Measurements from ENCODE around the gene PPP6R3. TPM values are rescaled to one million over a fixed set of nuclear protein-coding genes. Genes with fewer than 3 reads are reported as not detected.

Gene PPP6R3
- total and polyA plus RNA-seq, 2 donors (not counting 3 experiments of a cell fraction or from before 2014, with no cell fraction given) = 31.7 to 98.8 TPM

DNA sequence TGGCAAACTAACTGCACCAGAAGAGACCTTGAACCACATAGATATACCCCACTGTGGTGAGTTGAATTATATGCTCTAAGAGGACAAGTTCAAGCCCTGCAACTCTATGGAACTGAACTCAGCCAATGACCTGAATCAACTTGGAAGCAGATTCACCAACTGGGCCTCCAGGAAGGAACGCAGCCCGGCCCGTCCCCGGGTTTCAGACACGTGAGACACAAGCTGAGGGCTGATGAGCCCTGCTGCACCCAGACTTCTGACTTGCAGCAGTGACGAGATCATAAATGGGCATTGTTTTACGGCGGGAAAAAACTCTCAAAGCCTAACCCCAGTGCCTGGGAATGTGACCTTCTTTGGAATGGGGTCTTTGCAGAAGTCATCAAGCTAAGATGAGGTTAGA, 195.3 kb downstream of the PPP6R3 start:
- DNase-seq (ENCODE audit: low read depth, low spot score) (no peak), FAIRE-seq (no peak)
- H3K36me3 ChIP-seq (ENCODE audit: control insufficient read depth in 2 of 2, extremely low read depth in 1 of 2, insufficient read depth in 2 of 2, low read length in 2 of 2) = no peaks in the 10 kb centered on the region
- H2AFZ ChIP-seq (ENCODE audit: low read depth, low read length) = no peak overlapping the region
- no peaks in the 10 kb centered on the region for H3K79me2 ChIP-seq (ENCODE audit: control insufficient read depth, insufficient read depth, low read length)
- intact Hi-C loops (cut with micrococcal nuclease) = no loop called here
- no peak overlapping the region for H3K27ac ChIP-seq (ENCODE audit: insufficient read depth, low read depth, low read length)
- H4K20me1 ChIP-seq (replicated peaks; ENCODE audit: control insufficient read depth, extremely low read depth, insufficient read depth, low read length) = no peaks in the 10 kb centered on the region
- TF ChIP-seq MYC (IDR thresholded peaks at IDR 0.05; ENCODE audit: low read depth, low read length) (no peak), JUN (IDR thresholded peaks at IDR 0.05; ENCODE audit: borderline replicate concordance, insufficient read depth, insufficient read length, low read depth) (no peak), POLR2AphosphoS5 (IDR thresholded peaks at IDR 0.05; ENCODE audit: insufficient read depth, low read depth, low read length) (no peak), POLR2A (IDR thresholded peaks at IDR 0.05; ENCODE audit: low read depth, low read length) (no peak), FOS (IDR thresholded peaks at IDR 0.05; ENCODE audit: borderline replicate concordance, insufficient read depth, low read length) (no peak), GATA2 (IDR thresholded peaks at IDR 0.05; ENCODE audit: insufficient read depth, insufficient read length, low read depth, low read length) (no peak), EZH2 (IDR thresholded peaks at IDR 0.05; ENCODE audit: borderline replicate concordance, low read depth, low read length, severe bottlenecking) (no peak)
- TF ChIP-seq, protein P1, sequence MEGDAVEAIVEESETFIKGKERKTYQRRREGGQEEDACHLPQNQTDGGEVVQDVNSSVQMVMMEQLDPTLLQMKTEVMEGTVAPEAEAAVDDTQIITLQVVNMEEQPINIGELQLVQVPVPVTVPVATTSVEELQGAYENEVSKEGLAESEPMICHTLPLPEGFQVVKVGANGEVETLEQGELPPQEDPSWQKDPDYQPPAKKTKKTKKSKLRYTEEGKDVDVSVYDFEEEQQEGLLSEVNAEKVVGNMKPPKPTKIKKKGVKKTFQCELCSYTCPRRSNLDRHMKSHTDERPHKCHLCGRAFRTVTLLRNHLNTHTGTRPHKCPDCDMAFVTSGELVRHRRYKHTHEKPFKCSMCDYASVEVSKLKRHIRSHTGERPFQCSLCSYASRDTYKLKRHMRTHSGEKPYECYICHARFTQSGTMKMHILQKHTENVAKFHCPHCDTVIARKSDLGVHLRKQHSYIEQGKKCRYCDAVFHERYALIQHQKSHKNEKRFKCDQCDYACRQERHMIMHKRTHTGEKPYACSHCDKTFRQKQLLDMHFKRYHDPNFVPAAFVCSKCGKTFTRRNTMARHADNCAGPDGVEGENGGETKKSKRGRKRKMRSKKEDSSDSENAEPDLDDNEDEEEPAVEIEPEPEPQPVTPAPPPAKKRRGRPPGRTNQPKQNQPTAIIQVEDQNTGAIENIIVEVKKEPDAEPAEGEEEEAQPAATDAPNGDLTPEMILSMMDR (IDR thresholded peaks at IDR 0.05; ENCODE audit: extremely low read depth in 1 of 2, insufficient read depth in 1 of 2, low read depth in 1 of 2, low read length in 2 of 2) = no peak
- TF ChIP-seq, protein P2, sequence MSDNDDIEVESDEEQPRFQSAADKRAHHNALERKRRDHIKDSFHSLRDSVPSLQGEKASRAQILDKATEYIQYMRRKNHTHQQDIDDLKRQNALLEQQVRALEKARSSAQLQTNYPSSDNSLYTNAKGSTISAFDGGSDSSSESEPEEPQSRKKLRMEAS (IDR thresholded peaks at IDR 0.05; ENCODE audit: insufficient read depth, insufficient read length) = no peak
- H3K9ac ChIP-seq (replicated peaks; ENCODE audit: extremely low read depth, insufficient read depth, low read length) = no peak overlapping the region
- POLR2A ChIA-PET = no interaction called here
- H3K4me2 ChIP-seq (ENCODE audit: insufficient read depth, low read length) = no peak overlapping the region
- H3K4me3 ChIP-seq (replicated peaks in 1 of 3; ENCODE audit: insufficient read depth in 1 of 3, low read depth in 1 of 3, low read length in 3 of 3) = no peak overlapping the region
- dilution Hi-C loops (cut with MboI; ENCODE audit: extremely low pct_ligation_motif_present, low sequenced_read_pairs) = no loop called here
- H3K27me3 ChIP-seq (ENCODE audit: control insufficient read depth in 2 of 2, insufficient read depth in 2 of 2, low read length in 2 of 2) = peaks cover 0 to 2% of the 10 kb centered on the region in 2 experiments
- H3K4me1 ChIP-seq (ENCODE audit: control insufficient read depth, extremely low read depth, insufficient read depth, low read length) = peaks cover 4% of the 10 kb centered on the region
- no TSS peak for BruUV-seq (replicated peaks)
- H3K9me3 ChIP-seq (replicated peaks; ENCODE audit: control insufficient read depth, insufficient read depth, low read length) = no peaks in the 10 kb centered on the region
- H3K9me1 ChIP-seq (replicated peaks; ENCODE audit: control insufficient read depth, extremely low read depth, insufficient read depth, low read length) = no peaks in the 10 kb centered on the region
- CTCF ChIA-PET = no interaction called here

All from endothelial cell of umbilical vein (primary cell).